K562 (cell line): Measurements from ENCODE around the gene OR4N5. TPM values are rescaled to one million over a fixed set of nuclear protein-coding genes. Genes with fewer than 3 reads are reported as not detected.

Experiments
- CCNT2 ChIP-seq: IDR thresholded peaks from 2 replicates; pipeline ENCODE4 v1.6.1; 2011; ENCODE audit warnings: borderline replicate concordance, low read depth, mild to moderate bottlenecking, moderate library complexity, mixed read lengths, low read length; ENCODE audit not compliant: insufficient read length; ENCODE audit errors: extremely low read depth
- ESRRA ChIP-seq: fragments of 450-650 bp; IDR thresholded peaks from 2 replicates; pipeline ENCODE4 v1.6.1; 2014; ENCODE audit warnings: low read depth, mild to moderate bottlenecking, moderate library complexity, borderline replicate concordance
- MAFG ChIP-seq: fragments of 450-650 bp; conservative IDR thresholded peaks from 2 replicates; pipeline ENCODE4 v1.6.1; 2016; ENCODE audit warnings: missing genetic modification characterization, missing compliant biosample characterization
- RNF2 ChIP-seq: sonication (generic); IDR thresholded peaks from 2 replicates; pipeline ENCODE4 v1.6.1; 2016
- STAT5A ChIP-seq: IDR thresholded peaks from 2 replicates; pipeline ENCODE4 v1.6.1; 2012; ENCODE audit warnings: low read length, inconsistent platforms, borderline replicate concordance
- ZNF717 ChIP-seq: fragments of 250-450 bp; sonication (Bioruptor Pico); IDR thresholded peaks from 2 replicates; pipeline ENCODE4 v1.5.0; 2021
- polyA plus RNA-seq, 8 experiments: library from polyadenylated mRNA; depleted of rRNA in 4 of 8; stranded (reverse) in 5 of 8; unstranded in 3 of 8; fragments of >200 nt; fragmentation: Nextera tagmentation in 2 of 8; fragmentation: Illumina TruSeq in 1 of 8; extraction: Ambion mirVana in 2 of 8; extraction: Trizol in 1 of 8; gene quantifications; 2 replicates each; pipeline versions ENCODE4 v1.2.1 to v1.2.3, GENCODE V29; 2011 to 2014; ENCODE audit warnings: inconsistent platforms in 1 of 8, missing spikeins in 1 of 8
- total RNA-seq, 7 experiments: library from RNA; depleted of rRNA in 6 of 7; stranded (reverse); fragments of >200 nt in 6 of 7; fragmentation: Illumina TruSeq in 2 of 7; extraction: Trizol in 2 of 7; gene quantifications; 2 replicates each; pipeline versions ENCODE4 v1.2.1 to v1.2.3, GENCODE V29; 2011 to 2021; ENCODE audit warnings: low replicate concordance in 1 of 7
- TF ChIP-seq, protein P1 (sequence below): fragments of 200-600 bp; sonication (generic); IDR thresholded peaks from one replicate; pipeline ENCODE4 v1.6.1; 2012; ENCODE audit warnings: mild to moderate bottlenecking, low read depth, low read length, inconsistent platforms
- TF ChIP-seq, protein P2 (sequence below): fragments of 450-650 bp; IDR thresholded peaks from 2 replicates; pipeline ENCODE4 v1.6.1; 2016
- TF ChIP-seq, protein P3 (sequence below): fragments of 250-450 bp; sonication (Bioruptor Pico); IDR thresholded peaks from 2 replicates; pipeline ENCODE4 v1.4.0; 2020; ENCODE audit warnings: mild to moderate bottlenecking
- TF ChIP-seq, protein P4 (sequence below): sonication (generic); formaldehyde crosslinking; IDR thresholded peaks from 2 replicates; pipeline ENCODE4 v1.8.0; 2023; ENCODE audit warnings: mild to moderate bottlenecking, missing genetic modification reagents

OR4N5 gene
- total and polyA plus RNA-seq, 9 of the 15 experiments (the other 6 are each of a cell fraction or from before 2014, with no cell fraction given), result not detected

DNA sequence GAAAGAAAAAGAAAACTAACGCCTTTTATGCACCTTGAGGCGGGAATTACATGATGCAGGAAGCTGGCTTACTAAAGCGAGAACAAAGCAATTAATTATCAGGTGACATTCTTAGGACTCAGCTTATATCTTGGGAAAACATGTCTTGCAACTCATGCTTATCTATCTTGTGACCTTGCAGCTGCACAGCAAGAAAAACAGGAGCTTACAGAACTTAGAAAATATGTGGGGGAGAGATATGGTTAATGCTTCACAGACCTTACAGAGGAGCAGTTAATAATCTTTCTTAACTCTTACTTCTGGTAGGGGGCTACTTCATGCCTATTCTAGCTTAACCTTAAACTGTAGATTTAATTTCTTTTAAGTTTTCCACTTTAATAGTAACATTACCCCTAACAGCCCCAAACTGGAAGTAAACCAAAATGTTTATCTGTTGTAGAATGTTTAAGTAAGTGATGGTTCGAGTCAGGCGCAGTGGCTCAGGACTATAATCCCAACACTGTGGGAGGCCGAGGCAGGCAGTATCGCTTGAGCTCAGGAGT, 38.9 kb downstream of the OR4N5 start (continued):
- TF ChIP-seq, protein P1, sequence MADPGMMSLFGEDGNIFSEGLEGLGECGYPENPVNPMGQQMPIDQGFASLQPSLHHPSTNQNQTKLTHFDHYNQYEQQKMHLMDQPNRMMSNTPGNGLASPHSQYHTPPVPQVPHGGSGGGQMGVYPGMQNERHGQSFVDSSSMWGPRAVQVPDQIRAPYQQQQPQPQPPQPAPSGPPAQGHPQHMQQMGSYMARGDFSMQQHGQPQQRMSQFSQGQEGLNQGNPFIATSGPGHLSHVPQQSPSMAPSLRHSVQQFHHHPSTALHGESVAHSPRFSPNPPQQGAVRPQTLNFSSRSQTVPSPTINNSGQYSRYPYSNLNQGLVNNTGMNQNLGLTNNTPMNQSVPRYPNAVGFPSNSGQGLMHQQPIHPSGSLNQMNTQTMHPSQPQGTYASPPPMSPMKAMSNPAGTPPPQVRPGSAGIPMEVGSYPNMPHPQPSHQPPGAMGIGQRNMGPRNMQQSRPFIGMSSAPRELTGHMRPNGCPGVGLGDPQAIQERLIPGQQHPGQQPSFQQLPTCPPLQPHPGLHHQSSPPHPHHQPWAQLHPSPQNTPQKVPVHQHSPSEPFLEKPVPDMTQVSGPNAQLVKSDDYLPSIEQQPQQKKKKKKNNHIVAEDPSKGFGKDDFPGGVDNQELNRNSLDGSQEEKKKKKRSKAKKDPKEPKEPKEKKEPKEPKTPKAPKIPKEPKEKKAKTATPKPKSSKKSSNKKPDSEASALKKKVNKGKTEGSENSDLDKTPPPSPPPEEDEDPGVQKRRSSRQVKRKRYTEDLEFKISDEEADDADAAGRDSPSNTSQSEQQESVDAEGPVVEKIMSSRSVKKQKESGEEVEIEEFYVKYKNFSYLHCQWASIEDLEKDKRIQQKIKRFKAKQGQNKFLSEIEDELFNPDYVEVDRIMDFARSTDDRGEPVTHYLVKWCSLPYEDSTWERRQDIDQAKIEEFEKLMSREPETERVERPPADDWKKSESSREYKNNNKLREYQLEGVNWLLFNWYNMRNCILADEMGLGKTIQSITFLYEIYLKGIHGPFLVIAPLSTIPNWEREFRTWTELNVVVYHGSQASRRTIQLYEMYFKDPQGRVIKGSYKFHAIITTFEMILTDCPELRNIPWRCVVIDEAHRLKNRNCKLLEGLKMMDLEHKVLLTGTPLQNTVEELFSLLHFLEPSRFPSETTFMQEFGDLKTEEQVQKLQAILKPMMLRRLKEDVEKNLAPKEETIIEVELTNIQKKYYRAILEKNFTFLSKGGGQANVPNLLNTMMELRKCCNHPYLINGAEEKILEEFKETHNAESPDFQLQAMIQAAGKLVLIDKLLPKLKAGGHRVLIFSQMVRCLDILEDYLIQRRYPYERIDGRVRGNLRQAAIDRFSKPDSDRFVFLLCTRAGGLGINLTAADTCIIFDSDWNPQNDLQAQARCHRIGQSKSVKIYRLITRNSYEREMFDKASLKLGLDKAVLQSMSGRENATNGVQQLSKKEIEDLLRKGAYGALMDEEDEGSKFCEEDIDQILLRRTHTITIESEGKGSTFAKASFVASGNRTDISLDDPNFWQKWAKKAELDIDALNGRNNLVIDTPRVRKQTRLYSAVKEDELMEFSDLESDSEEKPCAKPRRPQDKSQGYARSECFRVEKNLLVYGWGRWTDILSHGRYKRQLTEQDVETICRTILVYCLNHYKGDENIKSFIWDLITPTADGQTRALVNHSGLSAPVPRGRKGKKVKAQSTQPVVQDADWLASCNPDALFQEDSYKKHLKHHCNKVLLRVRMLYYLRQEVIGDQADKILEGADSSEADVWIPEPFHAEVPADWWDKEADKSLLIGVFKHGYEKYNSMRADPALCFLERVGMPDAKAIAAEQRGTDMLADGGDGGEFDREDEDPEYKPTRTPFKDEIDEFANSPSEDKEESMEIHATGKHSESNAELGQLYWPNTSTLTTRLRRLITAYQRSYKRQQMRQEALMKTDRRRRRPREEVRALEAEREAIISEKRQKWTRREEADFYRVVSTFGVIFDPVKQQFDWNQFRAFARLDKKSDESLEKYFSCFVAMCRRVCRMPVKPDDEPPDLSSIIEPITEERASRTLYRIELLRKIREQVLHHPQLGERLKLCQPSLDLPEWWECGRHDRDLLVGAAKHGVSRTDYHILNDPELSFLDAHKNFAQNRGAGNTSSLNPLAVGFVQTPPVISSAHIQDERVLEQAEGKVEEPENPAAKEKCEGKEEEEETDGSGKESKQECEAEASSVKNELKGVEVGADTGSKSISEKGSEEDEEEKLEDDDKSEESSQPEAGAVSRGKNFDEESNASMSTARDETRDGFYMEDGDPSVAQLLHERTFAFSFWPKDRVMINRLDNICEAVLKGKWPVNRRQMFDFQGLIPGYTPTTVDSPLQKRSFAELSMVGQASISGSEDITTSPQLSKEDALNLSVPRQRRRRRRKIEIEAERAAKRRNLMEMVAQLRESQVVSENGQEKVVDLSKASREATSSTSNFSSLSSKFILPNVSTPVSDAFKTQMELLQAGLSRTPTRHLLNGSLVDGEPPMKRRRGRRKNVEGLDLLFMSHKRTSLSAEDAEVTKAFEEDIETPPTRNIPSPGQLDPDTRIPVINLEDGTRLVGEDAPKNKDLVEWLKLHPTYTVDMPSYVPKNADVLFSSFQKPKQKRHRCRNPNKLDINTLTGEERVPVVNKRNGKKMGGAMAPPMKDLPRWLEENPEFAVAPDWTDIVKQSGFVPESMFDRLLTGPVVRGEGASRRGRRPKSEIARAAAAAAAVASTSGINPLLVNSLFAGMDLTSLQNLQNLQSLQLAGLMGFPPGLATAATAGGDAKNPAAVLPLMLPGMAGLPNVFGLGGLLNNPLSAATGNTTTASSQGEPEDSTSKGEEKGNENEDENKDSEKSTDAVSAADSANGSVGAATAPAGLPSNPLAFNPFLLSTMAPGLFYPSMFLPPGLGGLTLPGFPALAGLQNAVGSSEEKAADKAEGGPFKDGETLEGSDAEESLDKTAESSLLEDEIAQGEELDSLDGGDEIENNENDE, result no peak
- TF ChIP-seq CCNT2, result peak; percentile 65
- TF ChIP-seq STAT5A, result peak; percentile 94
- peak; percentile 82 for TF ChIP-seq RNF2
- TF ChIP-seq MAFG (tag), result peak; percentile 47
- TF ChIP-seq, protein P2, sequence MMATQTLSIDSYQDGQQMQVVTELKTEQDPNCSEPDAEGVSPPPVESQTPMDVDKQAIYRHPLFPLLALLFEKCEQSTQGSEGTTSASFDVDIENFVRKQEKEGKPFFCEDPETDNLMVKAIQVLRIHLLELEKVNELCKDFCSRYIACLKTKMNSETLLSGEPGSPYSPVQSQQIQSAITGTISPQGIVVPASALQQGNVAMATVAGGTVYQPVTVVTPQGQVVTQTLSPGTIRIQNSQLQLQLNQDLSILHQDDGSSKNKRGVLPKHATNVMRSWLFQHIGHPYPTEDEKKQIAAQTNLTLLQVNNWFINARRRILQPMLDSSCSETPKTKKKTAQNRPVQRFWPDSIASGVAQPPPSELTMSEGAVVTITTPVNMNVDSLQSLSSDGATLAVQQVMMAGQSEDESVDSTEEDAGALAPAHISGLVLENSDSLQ, result peak; percentile 96
- TF ChIP-seq, protein P3, sequence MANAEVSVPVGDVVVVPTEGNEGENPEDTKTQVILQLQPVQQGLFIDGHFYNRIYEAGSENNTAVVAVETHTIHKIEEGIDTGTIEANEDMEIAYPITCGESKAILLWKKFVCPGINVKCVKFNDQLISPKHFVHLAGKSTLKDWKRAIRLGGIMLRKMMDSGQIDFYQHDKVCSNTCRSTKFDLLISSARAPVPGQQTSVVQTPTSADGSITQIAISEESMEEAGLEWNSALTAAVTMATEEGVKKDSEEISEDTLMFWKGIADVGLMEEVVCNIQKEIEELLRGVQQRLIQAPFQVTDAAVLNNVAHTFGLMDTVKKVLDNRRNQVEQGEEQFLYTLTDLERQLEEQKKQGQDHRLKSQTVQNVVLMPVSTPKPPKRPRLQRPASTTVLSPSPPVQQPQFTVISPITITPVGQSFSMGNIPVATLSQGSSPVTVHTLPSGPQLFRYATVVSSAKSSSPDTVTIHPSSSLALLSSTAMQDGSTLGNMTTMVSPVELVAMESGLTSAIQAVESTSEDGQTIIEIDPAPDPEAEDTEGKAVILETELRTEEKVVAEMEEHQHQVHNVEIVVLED (CRISPR knock-in tag), result no peak
- peak; percentile 53; the same call in 1 of the 2 replicates for TF ChIP-seq ESRRA
- TF ChIP-seq, protein P4, sequence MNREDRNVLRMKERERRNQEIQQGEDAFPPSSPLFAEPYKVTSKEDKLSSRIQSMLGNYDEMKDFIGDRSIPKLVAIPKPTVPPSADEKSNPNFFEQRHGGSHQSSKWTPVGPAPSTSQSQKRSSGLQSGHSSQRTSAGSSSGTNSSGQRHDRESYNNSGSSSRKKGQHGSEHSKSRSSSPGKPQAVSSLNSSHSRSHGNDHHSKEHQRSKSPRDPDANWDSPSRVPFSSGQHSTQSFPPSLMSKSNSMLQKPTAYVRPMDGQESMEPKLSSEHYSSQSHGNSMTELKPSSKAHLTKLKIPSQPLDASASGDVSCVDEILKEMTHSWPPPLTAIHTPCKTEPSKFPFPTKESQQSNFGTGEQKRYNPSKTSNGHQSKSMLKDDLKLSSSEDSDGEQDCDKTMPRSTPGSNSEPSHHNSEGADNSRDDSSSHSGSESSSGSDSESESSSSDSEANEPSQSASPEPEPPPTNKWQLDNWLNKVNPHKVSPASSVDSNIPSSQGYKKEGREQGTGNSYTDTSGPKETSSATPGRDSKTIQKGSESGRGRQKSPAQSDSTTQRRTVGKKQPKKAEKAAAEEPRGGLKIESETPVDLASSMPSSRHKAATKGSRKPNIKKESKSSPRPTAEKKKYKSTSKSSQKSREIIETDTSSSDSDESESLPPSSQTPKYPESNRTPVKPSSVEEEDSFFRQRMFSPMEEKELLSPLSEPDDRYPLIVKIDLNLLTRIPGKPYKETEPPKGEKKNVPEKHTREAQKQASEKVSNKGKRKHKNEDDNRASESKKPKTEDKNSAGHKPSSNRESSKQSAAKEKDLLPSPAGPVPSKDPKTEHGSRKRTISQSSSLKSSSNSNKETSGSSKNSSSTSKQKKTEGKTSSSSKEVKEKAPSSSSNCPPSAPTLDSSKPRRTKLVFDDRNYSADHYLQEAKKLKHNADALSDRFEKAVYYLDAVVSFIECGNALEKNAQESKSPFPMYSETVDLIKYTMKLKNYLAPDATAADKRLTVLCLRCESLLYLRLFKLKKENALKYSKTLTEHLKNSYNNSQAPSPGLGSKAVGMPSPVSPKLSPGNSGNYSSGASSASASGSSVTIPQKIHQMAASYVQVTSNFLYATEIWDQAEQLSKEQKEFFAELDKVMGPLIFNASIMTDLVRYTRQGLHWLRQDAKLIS, result no peak
- TF ChIP-seq ZNF717, result no peak
